GM18505 (cell line): ENCODE results near the gene ESAM.

Experiments used
- ATAC-seq: cut with Tn5 transposase; IDR thresholded peaks from one replicate; pipeline ENCODE4 v1.9.1; 2021; ENCODE audit not compliant: unreplicated experiment
- POLR2A ChIP-seq: IDR thresholded peaks from 4 replicates; pipeline ENCODE4 v1.6.1; 2011; ENCODE audit warnings: borderline replicate concordance; ENCODE audit not compliant: insufficient read depth, insufficient read length; ENCODE audit errors: extremely low read depth

Gene ESAM

DNA sequence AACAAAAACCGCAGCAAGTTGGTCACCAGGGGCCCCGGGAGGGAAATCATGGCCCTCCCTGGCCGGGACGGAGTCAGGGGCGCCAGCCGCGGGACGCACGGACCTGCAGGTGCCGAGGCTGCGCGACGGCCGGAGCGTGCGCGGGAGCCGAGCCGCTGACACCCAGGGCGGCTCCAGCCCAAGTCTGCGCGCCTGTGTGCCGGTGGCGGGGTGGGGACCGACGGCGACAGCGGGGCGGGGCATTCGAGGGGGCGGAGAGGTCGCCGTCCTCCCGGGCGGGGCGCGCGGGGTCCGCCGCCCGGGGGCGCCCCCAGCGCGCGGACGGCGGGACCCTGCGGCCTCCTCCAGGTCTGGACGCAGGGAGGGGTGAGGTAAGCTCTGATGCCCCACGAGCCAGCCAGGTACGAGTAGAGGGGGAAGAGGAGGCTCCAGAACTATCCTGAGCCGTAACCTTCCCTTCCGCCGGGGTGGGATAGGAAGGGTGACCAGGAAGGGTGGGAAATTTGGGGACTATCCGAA is at the start of gene ESAM:
TSS of gene ESAM (minus strand) at position 186 of the 519 bp plus-strand sequence. CDS start at position 50, 136 bp downstream.
- ATAC-seq: peak; percentile 51
- peak; percentile 95 for TF ChIP-seq POLR2A

- no peak for ATAC-seq
- TF ChIP-seq POLR2A: no peak
Observed at GRCh38 chr11:124811399-124812125, 49.5 kb upstream of the ESAM start.

- ATAC-seq: no peak
- no peak for TF ChIP-seq POLR2A
Observed at GRCh38 chr11:124807660-124808270, 45.7 kb upstream of the ESAM start.

DNA sequence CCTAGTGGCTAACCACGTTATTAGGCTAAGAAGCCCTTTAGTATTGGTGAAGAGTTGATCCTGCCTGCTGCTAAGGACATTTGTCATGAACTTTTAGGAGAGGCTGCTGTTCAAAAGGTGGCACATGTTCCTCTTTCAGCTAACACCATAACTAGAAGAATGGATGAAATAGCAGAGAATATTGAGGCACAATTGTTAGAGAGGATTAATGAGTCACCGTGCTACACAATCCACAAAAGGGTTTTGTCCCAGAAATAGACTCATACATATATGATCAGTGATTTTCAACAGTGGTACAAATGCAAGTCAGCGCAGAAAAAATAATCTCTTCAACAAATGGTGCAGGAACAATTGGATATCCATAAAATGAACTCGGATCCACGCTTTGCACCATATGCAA is 45.1 kb upstream of the ESAM start:
- no peak for TF ChIP-seq POLR2A

DNA sequence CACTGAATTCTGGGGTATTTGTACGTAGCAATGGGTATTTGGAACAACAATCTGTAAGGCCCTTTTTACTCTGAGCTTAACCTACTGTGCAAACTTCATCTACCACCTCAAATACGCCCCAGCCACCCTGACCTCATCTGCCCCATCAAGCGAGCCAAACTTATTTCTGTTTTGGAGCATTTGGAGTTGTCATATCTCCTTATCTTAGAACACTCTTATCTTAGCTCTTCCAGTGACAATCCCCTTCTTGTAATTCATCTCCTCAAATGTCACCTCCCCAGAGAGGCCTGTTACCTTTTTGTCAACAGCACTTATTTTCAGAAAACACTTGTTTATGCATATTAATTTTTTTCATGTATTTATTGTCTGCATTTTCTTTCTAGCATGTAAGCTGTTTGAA is 42.8 kb upstream of the ESAM start:
- no peak for ATAC-seq
- TF ChIP-seq POLR2A: no peak

More for the DNA sequence above, 45.1 kb upstream of the ESAM start:
- no peak for ATAC-seq

GRCh38 chr11:124801636-124802312 is 39.7 kb upstream of the ESAM start:
- no peak for TF ChIP-seq POLR2A
- no peak for ATAC-seq

DNA sequence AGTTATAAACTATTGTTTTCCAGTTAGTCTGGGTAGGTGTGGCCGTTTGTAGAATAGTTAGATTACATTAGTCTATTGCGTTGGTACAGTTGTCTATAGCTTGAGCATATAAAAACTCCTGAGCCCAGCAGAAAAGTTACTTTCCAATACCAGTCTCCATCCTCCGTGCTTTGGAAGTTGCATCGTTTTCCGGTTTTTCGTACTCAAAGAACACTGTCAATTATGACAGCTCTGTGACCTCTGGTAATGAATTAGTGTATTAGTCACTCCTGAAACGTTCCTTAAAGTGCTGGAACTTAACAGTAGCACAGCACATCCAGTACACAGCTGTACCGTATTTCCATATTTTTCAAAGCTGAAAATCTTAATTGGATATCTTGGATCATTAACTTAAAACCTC is 38.9 kb upstream of the ESAM start:
- TF ChIP-seq POLR2A: no peak
- ATAC-seq: no peak

GRCh38 chr11:124800226-124800929 is 38.3 kb upstream of the ESAM start, which contains the start of gene MSANTD2:
MSANTD2 (minus strand) TSS chr11:124800406; CDS start chr11:124800380, 26 bp downstream.
- ATAC-seq: peak; percentile 90
- TF ChIP-seq POLR2A: peak; percentile 98

DNA sequence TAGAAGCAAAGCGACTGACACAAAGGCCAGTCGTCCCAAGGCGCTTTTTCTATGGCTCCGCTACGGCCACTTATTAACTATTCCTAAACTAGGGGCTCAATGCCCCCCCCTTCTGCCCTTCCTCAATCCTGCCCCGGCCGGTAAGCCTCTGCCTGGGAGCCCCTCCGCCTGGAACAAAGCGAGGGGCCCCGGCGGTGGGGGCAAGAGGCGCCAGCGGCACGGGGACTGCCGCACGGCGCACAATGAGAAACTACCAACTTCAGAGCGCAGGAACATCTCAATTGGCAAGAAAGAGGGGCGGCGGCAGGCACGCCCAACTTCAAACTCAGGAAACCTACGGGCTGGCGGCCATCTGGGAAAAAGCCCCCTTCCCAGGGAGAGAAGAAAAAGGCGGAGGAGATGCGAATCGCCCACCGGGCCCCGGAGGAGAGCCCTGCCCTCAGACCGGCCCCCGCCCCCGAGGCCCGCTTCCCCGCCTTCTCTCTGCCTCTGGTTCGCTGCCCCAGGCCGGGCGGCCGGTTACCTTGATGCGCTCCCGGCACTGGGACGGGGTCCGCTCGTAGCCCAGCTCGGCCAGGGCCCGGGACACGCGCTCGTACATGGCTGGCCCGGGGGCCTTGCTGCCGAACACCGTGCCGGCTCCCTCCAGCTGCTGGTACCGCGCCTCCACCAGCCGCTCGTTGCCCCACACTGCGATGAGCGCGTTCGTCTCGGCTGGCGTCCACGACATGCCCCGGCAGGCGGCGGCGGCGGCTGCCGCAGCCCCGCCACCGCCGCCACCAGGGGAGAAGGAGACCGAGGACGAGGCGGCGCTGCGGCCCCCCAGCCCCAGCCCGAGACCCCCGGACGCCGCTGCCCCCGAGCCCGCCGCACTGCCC is 37.5 kb upstream of the ESAM start:
- ATAC-seq: peak; percentile 39
- no peak for TF ChIP-seq POLR2A

DNA sequence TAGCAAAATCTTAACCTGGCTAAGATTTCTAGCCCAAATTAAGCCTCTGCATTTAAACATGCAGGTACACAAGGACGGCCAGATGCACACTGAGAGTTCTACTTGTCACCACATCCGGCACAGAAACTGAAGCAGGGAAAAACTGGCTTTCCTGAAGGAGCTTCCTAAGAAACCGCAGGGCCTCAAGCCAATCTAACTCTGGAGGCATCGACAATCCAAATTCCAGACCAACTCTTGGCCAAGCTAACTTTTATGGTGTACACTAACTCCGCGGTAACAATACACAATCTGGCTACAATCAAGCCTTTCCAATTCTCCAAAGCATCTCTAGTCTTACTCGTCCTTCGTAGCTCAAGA is 36.9 kb upstream of the ESAM start:
- no peak for TF ChIP-seq POLR2A
- peak; percentile 11 for ATAC-seq

DNA sequence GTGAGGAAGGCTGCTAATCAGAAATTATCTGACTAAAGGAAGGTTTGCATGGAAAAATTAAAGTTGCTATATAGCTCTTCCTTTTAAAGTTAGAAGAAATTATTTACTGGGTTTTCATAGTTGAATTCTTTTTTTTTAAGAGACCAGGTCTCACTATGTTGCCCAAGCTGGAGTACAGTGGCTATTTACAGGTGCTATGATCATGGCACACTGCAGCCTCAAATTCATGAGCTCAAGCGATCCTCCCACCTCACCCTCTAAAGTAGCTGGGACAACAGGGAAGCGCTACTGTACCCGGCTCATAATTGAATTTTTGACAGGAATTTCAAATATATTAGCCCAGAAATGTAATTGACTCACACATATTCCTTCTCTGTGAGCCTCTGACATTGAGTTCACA is 34.2 kb upstream of the ESAM start:
- TF ChIP-seq POLR2A: no peak
- ATAC-seq: no peak
